Stimulated activated CD8-positive, alpha-beta memory T cell treated with anti-CD3 and anti-CD28 coated beads, Interleukin-4, amount 100 ng/mL, for 24 hours (primary cell): ENCODE data around the gene NSMCE1.

ENCODE experiments used
- DNase-seq: peaks from one replicate; pipeline ENCODE4 v3.0.0-alpha.2; 2020; ENCODE audit warnings: low read depth

The NSMCE1 gene

DNA sequence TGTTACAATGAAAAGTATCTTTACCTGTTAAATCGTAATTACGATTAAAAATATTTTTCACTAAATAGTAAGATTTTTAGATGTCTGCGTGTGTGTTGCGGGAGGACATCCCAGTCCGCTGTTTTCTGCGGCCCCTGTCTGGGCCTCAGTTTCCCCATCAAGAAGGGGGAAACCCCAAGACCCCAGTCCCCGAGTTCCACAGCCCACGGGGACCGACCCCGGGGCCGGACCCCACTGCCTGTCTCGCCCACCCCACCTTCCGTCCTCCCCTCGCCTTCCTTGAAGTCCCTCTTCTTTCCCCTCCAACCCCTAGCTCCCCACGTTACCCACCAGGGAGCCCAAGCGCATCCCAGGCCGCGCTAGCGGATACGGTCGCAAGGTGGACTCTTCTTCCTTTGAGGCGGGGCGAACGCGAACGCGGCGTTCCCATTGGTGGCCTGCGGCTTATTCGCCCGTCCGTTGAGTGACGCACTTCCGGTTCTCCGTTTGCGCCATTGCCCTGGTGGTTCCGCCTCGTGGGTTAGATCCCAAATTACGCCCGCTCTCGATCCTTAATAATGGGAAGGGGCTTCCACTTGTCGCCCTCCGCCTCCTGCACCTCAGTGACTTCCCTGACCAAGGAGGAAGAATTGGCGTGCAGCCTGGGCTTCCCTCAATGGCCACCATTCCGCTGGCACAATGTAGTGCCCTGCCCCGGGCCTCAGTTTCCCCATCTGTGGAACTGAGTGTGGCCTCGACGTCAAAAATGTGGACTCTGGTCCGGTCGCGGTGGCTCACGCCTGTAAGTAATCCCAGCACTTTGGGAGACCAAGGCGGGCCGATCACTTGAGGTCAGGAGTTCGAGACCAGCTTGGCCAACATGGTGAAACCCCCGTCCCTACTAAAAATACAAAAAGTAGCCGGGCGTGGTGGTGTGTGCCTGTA lies at the start of gene NSMCE1:
Gene NSMCE1, minus strand, starts transcription at position 397 of the 924 bp plus-strand sequence. CDS start 11,202 bp downstream, outside the sequence.
- peak; percentile 97 for DNase-seq

DNA sequence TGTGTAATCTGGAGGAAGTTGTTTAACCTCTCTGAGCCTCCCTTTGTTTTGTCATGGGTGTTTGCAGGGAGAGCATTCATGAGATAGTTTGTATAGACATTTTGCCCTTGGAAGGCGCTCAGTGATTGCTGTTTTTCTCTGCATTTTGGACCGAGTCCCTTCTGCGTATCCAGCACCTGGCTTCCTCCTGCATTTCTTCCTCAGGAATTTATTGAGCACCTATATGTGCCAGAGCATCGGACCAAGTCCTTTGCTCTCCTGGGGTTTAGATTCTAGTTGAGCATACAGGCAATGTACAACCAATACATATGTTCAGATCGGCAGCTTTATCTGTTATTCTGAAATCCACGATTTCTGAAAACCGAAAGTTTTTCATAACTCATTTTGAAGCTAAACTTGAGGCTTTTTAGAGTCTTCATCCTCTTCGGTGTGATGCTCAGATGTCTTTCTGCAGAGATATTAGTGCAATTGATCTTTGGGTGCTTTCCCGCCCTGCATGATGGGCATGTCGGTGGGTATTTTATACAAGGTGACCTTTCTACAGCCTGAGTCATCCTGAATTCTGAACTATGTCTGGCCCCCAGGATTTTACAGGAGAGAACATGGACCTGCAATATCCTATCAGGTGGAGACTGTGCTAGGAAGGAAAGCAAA lies 49.3 kb upstream of the NSMCE1 start:
- no peak for DNase-seq

GRCh38 chr16:27317320-27317719 lies 48.7 kb upstream of the NSMCE1 start:
- no peak for DNase-seq

GRCh38 chr16:27316038-27316680 lies 47.6 kb upstream of the NSMCE1 start:
- DNase-seq, result no peak

DNA sequence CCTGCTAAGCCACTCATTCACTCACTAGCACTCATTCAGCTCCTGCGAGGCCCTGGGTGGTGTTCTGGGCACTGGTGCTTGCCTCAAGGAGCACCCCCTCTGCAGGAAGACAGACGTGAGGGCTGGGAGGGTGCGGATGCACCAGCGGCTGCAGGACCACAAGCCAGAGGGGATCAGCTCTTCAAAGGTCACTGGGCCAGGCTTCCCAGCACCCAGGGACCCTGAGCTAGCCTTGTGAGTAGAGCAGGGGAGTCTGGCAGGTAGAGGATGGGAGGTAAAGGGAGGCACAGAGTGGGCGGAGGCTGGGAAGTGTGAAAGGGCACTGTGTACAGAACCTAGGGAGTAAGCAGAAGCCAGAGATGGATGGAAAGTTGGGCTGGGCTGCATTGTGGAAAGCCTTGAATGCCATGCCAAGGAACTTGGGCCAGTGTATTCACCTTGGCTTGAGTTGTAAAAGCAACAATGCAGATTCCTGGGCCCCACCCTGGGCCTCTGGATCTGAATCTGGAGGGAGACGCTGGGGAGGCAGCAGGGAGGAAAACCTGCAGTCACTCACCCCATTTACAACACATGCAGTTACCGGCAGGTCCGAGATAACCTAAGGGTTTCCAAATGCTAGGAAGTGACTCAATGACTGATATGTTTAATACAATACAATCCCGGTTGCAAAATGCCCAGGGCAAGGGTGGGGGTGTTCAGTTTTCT lies 46.9 kb upstream of the NSMCE1 start:
- DNase-seq, result peak; percentile 27

DNA sequence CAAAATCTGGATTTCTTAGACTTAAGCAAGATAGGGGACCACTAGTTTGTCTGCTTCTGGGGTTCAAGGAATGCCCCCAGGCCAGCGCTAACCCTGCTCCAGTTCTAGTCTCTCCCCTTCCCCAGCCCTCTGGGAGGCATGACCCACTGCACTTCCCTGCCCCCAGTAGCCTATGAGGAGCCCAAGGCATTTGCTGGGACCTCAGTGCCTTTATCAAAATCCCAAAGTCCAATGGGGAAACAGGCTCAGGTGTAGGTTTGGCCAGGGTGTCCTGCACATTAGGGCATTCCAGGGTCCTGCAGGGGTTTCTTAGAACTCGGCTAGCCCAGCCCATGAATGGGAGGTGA lies 46.4 kb upstream of the NSMCE1 start:
- DNase-seq, result no peak

- DNase-seq, result peak; percentile 30
Observed at GRCh38 chr16:27314161-27314723, 45.7 kb upstream of the NSMCE1 start.

- DNase-seq, result peak; percentile 59
Observed at GRCh38 chr16:27313422-27314160, 45.0 kb upstream of the NSMCE1 start, which contains the start of gene IL4R. IL4R (plus strand) TSS chr16:27313974; CDS start chr16:27340204, 26,230 bp downstream.

DNA sequence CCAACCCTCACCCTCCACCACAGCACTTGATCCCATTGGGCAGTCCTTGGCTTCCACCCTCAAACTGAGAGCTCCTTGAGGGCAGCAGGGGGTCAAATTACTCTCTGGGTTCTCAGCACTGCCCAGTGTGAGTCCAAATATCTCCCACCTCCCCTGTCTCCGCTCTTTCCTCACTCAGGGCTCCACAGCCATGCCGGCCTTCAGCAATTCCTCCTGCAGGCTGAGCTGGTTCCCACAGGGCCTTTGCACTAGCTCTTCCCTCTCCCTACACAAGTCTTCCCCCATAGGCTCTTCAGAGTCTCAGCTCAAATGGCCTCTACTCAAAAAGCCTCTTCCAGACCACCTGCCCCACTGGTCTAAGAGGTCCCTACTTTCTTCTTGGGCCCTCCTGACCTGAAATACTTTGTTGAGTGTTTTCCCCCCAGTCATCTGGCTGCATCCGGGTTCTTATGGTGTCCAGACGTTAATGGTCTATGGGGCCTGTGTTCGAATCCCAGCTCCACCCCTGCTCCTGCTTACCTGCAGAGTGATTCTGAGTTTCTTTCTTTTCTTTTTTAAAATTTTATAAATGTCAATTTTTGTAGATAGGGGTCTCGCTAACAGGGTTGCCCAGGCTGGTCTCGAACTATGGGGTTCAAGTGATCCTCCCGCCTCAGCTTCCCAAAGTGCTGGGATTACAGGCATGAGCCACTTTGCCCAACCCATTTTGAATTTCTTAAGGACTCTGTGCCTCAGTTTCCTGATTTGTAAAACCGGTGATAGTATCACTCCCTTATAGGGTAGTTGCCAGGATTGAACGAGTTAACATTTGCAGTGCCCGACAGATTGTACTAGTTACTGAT lies 44.2 kb upstream of the NSMCE1 start:
- no peak for DNase-seq

DNA sequence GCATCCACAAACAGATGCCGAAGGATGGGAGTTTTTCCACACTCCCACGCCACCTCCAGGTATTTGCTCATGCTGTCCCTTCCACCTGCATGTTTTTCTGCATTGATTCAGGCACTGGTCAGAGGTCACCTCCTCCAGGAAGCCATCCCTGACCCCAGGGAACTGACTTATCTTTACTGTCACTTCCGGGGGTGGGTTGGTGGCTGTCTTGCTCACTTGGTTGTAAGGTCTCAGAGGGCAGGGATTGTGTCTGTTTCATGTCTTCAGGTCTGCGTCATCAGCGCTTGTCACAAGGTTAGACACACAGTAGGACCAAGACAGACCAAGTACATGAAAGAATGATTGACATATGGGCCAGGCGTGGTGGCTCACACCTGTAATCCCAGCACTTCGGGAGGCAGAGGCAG lies 43.3 kb upstream of the NSMCE1 start:
- no peak for DNase-seq

GRCh38 chr16:27311448-27311830 lies 42.9 kb upstream of the NSMCE1 start:
- DNase-seq, result no peak

- no peak for DNase-seq
Observed at GRCh38 chr16:27310576-27311447, 42.2 kb upstream of the NSMCE1 start.

GRCh38 chr16:27308792-27309191 lies 40.2 kb upstream of the NSMCE1 start:
- no peak for DNase-seq

DNA sequence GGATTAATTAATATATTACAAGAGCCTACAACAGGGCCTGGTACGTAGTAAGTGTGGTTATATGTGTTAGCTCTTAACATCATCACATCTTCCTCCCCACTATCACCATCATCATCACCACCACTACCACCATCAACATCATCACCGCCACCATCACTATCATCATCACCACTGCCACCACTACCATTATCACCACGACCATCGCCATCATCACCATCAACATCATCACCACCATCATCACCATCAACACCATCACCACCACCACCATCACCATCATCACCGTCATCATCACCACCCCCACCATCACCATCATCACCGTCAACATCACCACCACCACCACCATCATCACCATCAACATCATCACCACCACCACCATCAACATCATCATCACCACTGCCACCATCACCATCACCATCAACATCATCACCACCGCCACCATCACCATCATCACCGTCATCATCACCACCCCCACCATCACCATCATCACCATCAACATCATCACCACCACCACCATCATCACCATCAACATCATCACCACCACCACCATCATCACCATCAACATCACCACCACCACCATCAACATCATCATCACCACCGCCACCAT lies 37.4 kb upstream of the NSMCE1 start:
- no peak for DNase-seq

DNA sequence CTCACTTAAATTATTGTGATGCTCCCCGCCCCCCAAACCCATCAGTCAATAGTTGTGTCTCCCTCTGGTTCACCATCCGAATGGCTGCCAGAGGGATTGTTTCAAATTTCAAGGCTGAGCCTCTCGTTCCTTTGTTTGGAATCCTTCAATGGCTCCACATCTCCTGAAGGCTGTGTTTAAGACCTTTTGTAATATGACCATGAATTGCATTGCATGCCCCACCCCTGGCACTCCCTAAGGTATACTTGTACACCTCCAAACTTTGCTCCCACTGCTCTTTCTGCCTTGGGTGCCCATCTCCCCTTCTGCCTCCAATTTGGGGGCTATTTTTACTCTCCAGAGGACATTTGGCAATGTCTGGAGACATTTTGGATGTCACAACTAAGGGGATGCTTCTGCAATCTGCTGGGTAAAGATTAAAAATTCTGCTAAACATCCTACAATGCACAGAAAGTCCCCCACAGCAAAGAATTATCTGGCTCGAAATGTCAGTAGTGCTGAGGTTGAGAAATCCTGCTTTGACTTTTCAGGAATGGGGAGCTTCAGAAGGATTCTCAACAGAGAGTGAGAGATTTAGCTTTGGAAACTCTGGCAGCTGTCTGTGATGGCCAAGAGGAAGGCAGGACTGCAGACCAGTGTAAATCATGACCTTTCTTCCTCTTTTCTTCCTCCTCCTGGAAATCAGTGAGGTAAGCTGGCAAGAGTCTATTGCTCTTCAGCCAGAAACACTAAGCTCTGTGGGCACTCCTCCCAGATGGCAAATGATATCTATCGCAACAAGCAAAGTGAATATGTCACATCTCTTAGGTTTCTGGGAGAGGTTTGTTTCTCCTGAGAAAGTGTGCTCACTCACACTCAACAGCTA lies 36.5 kb upstream of the NSMCE1 start:
- no peak for DNase-seq

GRCh38 chr16:27304102-27304501 lies 35.5 kb upstream of the NSMCE1 start:
- no peak for DNase-seq

DNA sequence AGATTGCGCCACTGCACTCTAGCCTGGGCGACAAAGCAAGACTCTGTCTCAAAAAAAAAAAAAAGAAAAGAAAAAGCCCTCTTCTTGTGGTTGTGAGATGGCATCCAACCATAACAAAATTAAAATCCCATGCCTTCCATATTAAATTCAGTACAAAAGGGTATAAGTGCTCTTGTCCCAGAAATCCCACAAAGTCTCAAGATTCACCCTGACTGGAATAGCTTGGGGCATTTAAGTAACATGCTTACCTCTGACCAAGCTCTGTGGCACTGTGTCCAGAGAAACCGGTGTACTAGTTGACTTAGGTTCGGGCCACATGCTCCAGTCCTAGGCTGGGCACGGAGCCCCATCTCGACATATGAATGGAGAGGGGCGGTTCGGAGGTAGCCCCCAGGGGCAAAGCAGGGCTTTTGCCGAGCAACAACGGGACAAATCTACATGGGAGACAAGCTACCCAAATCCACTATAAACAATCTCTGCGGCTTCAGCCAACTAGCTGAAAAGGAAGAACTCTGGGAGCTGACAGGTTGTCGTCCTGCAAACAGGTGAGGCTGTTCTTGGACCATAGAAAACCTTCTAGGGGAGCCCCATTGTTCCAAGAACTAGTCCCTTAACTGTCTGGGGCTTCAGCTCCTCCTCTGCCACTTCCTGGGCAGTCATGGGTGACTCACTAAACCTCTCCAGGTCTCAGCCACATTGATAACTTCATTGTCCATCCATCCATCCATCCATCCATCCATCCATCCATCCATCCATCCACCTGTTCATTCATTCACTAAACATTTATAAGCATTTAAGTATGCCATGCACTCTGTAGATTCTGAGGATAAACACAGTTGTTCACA lies 34.9 kb upstream of the NSMCE1 start:
- DNase-seq, result no peak
